ENCODE measurements around the gene HECTD4. TPM values are rescaled to one million over a fixed set of nuclear protein-coding genes. Genes with fewer than 3 reads are reported as not detected.
"Not testable (repeated sequence)": the region's sequence is repeated elsewhere in the genome, so short reads cannot be mapped to it uniquely, and the experiment has no call there.

HECTD4 gene
- polyA plus RNA-seq, 3 donors, result 49.1 to 75.7 (median 49.8) TPM

GRCh38 chr12:112170971-112171596 lies 211.1 kb downstream of the HECTD4 start:
- DNase-seq (ENCODE audit: extremely low read depth in 1 of 11, low read depth in 9 of 11, low spot score in 4 of 11), result no peak

DNA sequence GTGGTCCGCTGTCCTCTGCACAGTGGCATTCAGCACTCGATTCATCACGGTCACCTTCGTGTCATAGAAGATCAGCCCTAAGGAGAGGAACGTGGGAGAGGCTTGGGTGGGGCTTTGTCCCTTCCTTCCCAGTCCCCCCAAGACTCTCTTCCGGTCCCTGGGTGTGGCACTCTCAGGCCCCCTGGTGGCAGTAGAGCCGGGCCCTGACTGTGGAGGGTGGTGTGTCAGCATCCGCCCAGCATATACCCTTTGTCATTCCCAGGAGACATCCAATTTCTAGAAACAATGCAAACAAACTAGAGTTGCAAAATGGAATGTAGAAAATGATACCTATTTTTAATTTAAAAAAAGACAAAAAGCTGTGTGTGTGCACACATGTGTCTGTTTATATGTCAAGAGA lies 211.9 kb downstream of the HECTD4 start:
- DNase-seq (ENCODE audit: extremely low read depth in 1 of 11, low read depth in 9 of 11, low spot score in 4 of 11), result no peak

DNA sequence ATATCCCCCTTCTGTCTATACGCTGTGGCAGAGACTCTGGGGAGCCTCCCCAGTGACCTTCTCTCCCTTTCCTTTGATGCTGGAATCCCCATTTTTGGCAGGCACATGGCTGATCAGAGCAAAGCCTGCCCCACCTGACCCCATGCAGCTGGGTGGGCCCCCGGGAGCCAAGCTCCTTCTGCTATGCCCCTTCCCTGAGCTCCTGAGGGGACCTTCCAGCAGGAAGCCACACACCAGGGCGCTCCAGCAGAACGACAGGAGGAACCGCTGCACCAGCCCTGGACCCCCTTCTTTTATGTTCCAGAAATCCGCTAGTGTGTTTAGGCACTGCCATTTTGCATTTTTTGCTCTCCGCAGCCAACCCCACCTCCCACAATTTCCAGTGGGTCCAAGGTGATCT lies 212.3 kb downstream of the HECTD4 start:
- no peak for DNase-seq (ENCODE audit: extremely low read depth in 1 of 11, low read depth in 9 of 11, low spot score in 4 of 11)

DNA sequence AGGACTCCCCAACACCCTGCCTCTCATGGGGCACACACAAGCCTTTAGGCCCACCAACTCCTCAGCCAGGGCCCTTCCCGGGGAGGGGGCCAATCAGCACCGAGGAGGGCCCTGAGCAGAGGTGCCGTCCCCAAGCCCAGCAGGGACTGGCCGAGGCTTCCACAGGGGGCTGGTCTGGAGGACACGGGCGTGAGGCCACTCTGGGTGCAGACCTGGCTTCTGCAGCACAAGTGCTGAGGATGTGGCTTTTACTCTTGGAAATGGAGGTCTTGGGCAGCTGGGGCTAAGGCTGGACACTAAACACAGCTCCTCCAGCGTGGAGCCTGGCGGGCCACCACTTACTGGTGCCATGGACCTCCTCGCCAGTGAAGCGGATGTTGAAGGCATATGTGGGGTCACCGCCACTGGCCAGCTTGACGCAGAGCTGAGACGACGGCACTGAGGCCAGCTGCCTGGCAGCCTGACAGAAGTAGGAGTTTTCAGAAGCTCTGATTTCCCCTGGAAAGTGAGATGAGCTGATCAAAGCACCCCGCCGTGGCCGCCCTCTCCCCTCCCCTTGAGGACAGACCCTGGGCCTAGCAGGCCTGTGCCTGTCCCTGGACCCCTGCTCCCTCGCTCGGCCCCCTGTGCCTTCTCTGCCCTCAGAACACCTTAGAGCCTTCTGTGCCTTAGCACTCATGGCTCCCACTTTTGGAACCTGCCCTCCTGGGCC lies 212.9 kb downstream of the HECTD4 start:
- no peak for DNase-seq (ENCODE audit: extremely low read depth in 1 of 11, low read depth in 9 of 11, low spot score in 4 of 11)

- DNase-seq (ENCODE audit: extremely low read depth in 1 of 11, low read depth in 9 of 11, low spot score in 4 of 11), result no peak
These were observed 213.7 kb downstream of the HECTD4 start for GRCh38 chr12:112168561-112168971.

- no peak for DNase-seq (ENCODE audit: extremely low read depth in 1 of 11, low read depth in 9 of 11, low spot score in 4 of 11)
These were observed 214.3 kb downstream of the HECTD4 start for GRCh38 chr12:112167718-112168525.

DNA sequence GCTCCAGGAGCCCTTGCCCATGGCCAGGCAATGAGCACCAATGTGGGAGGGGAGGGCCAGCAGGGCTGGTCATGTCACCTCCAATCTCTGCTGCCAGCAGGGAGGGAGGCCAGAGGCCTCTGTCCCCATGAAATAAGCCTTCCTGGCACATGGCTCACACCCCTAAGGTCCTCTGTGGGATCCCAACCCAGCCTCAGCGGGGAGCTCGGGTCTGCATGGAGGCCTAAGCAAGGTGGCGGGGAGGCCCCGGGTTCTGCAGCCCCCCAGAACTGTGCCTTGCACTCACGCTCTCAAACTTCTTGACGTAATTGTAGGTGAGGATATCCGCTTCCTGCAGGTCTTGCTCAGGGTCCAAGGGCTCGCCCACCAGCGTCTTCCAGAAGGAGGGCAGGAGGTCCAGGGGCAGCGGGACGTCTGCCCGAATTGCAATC lies 215.2 kb downstream of the HECTD4 start:
- no peak for DNase-seq (ENCODE audit: extremely low read depth in 1 of 11, low read depth in 9 of 11, low spot score in 4 of 11)

- no peak for DNase-seq (ENCODE audit: extremely low read depth in 1 of 11, low read depth in 9 of 11, low spot score in 4 of 11)
These were observed 215.9 kb downstream of the HECTD4 start for GRCh38 chr12:112166051-112167015.

DNA sequence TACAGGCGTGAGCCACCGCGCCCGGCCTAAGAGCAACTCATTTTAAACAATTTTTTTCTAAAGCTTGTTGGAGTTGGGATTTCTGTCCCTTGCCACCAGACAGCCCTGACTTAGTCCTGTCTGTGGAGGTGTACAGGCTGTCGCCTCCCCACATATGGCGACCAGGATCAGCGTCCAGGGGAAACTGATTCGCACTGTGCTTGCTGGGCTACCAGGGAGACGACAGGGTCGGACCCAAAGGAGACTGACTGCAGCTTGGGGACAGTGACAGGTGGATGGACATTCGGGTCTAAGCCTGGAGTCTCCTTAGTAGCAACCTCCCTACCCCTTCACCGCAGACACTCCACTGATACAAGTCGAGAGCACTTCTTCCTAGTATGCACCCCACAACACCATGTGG lies 216.6 kb downstream of the HECTD4 start:
- DNase-seq (ENCODE audit: extremely low read depth in 1 of 11, low read depth in 9 of 11, low spot score in 4 of 11), result no peak

GRCh38 chr12:112164011-112164660 lies 218.1 kb downstream of the HECTD4 start:
- no peak for DNase-seq (ENCODE audit: extremely low read depth in 1 of 11, low read depth in 9 of 11, low spot score in 4 of 11)

- DNase-seq (ENCODE audit: extremely low read depth in 1 of 11, low read depth in 9 of 11, low spot score in 4 of 11), result no peak
These were observed 218.7 kb downstream of the HECTD4 start for GRCh38 chr12:112163471-112163991.

DNA sequence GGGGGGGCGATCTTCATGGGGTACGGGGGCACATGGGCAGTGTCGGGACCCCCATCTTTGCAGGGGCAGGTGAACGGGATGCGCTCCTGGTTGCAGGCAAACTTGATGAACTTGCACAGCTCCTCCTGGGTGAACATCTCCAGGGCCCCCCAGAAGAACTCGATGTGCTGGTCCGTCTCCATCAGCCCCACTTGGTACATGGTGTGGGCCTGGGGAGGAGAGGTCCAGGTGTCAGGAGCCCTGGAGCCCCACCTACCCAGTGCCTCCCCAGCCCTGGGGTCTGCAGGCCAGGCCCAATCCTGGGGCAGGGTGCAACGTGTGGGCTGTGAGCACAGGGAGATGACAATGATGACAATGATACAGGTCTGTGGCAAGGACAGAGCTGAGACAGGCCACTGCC lies 219.2 kb downstream of the HECTD4 start:
- no peak for DNase-seq (ENCODE audit: extremely low read depth in 1 of 11, low read depth in 9 of 11, low spot score in 4 of 11)

DNA sequence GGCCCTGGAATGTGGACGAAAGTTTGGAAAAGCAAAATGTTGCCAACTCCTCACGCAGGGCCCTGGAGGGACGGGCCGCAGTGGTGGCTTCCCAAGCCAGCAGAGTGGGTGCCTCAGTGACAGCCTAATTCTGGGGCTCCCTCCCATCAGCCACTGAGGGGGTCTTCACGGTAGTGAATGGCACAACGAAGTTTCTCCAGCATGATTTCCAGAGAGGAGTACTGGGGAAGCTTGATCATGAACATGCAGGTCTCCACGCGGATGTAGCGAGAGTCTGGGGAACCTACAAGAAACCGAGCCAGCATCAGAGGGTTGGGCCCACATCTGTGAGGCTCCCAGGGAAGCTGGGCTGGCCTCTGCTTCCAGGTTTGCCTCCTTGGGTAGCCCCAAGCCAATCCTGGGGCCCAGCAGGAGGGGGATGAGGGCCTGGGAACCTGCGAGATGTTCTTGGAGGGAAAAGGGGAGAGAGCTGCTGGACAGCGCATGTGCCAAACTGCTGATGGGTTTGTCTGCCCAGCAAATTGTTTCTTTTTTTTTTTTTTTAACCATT lies 219.9 kb downstream of the HECTD4 start:
- DNase-seq (ENCODE audit: extremely low read depth in 1 of 11, low read depth in 9 of 11, low spot score in 4 of 11), result no peak

DNA sequence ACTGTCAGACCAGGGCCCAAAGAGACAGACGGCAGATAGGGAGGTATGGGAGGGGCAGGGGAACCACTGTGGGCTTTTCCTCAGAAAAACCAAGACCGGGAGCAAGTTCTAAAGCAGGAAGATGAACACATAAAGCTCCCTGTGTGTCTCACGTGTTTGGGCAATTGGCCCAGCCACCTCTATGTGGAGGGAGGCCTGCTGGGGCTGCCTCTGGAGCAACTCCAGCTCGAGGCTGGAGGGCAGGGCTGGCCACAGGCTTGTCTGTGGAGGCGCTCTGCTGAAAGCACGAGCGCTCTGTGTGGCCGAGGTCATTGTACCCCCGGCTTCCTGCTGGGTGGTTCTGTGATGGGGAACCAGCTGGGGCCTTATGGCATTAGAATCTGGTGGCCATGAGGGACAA lies 220.5 kb downstream of the HECTD4 start:
- DNase-seq (ENCODE audit: extremely low read depth in 1 of 11, low read depth in 9 of 11, low spot score in 4 of 11), result no peak

DNA sequence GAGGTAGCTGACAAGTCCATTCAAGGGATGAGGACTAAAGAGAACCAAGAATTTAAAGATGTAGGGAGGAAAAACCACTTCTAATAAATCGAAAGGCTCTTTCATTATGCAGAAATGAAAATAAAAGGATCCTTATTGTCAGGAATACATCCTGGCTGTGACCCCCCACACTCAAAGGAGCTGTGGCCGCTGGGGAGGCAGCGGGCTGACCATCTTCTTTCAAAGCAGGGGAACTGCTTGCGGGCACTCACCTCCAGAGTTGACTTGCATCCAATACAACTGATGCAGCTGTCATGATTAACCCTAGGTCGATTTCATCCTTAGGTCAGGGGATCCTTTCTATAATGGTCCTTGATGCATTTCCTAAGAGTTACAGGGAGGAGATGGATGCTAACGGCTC lies 221.6 kb downstream of the HECTD4 start:
- DNase-seq (ENCODE audit: extremely low read depth in 1 of 11, low read depth in 9 of 11, low spot score in 4 of 11), result no peak

DNA sequence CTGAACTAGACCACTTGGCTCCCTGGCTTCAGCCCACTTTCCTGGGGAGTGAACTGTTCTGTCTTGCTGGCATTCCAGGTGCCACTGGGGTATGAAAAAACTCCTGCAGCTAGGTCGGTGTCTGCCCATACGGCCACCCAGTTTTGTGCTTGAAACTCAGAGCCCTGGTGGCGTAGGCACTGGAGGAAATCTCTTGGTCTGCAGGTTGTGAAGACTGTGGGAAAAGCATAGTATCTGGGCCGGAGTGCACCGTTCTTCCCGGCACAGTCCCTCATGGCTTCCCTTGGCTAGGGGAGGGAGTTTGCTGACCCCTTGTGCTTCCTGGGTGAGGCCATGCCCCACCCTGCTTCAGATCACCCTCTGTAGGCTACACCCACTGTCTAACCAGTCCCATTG lies 223.1 kb downstream of the HECTD4 start:
- no peak for DNase-seq (ENCODE audit: extremely low read depth in 1 of 11, low read depth in 9 of 11, low spot score in 4 of 11)

GRCh38 chr12:112158461-112159145 lies 223.6 kb downstream of the HECTD4 start:
- not testable (repeated sequence) for DNase-seq (ENCODE audit: extremely low read depth in 1 of 11, low read depth in 9 of 11, low spot score in 4 of 11)

- peak in 2 of 11 donors; percentile 25 to 30 for DNase-seq (ENCODE audit: extremely low read depth in 1 of 11, low read depth in 9 of 11, low spot score in 4 of 11)
These were observed 228.4 kb downstream of the HECTD4 start for GRCh38 chr12:112153893-112154219.

Data from renal cortex interstitium (tissue), 11 donors.